ENCODE data around the gene PGLYRP3. TPM values are rescaled to one million over a fixed set of nuclear protein-coding genes. Genes with fewer than 3 reads are reported as not detected.

Gene PGLYRP3
- not detected for polyA plus RNA-seq (ENCODE audit: insufficient read length)

- no peak for DNase-seq (ENCODE audit: low read depth)
Measured at GRCh38 chr1:153312570-153313186, at the start of gene PGLYRP3. PGLYRP3 (minus strand) TSS chr1:153312952; CDS start chr1:153310665, 2,287 bp downstream.

GRCh38 chr1:153362187-153362775 is 49.5 kb upstream of the PGLYRP3 start:
- no peak for DNase-seq (ENCODE audit: low read depth)

GRCh38 chr1:153361480-153362109 is 48.8 kb upstream of the PGLYRP3 start:
- DNase-seq (ENCODE audit: low read depth): no peak

GRCh38 chr1:153360592-153361479 is 48.1 kb upstream of the PGLYRP3 start:
- no peak for DNase-seq (ENCODE audit: low read depth)

GRCh38 chr1:153360190-153360589 is 47.4 kb upstream of the PGLYRP3 start:
- DNase-seq (ENCODE audit: low read depth): no peak

- DNase-seq (ENCODE audit: low read depth): no peak
Measured at GRCh38 chr1:153359241-153359640, 46.5 kb upstream of the PGLYRP3 start.

- DNase-seq (ENCODE audit: low read depth): no peak
Measured at GRCh38 chr1:153358691-153358975, 45.9 kb upstream of the PGLYRP3 start.

- DNase-seq (ENCODE audit: low read depth): no peak
Measured at GRCh38 chr1:153357853-153358690, 45.3 kb upstream of the PGLYRP3 start, which contains the start of gene S100A9. S100A9 (plus strand) TSS chr1:153357854; CDS start chr1:153358284, 430 bp downstream.

GRCh38 chr1:153357076-153357852 is 44.5 kb upstream of the PGLYRP3 start:
- no peak for DNase-seq (ENCODE audit: low read depth)

- DNase-seq (ENCODE audit: low read depth): no peak
Measured at GRCh38 chr1:153356392-153357075, 43.8 kb upstream of the PGLYRP3 start.

- no peak for DNase-seq (ENCODE audit: low read depth)
Measured at GRCh38 chr1:153355445-153356071, 42.8 kb upstream of the PGLYRP3 start.

- DNase-seq (ENCODE audit: low read depth): no peak
Measured at GRCh38 chr1:153354515-153355193, 41.9 kb upstream of the PGLYRP3 start.

- DNase-seq (ENCODE audit: low read depth): no peak
Measured at GRCh38 chr1:153353226-153353947, 40.6 kb upstream of the PGLYRP3 start.

- DNase-seq (ENCODE audit: low read depth): peak; percentile 25
Measured at GRCh38 chr1:153352523-153352922, 39.8 kb upstream of the PGLYRP3 start.

GRCh38 chr1:153350321-153350957 is 37.7 kb upstream of the PGLYRP3 start:
- no peak for DNase-seq (ENCODE audit: low read depth)

- no peak for DNase-seq (ENCODE audit: low read depth)
Measured at GRCh38 chr1:153349363-153350320, 36.9 kb upstream of the PGLYRP3 start.

Data from forelimb muscle (tissue), 1 donor.